DMS79 (cell line): ENCODE results near the gene KDM4C.
"Not testable (repeated sequence)": the region's sequence is repeated elsewhere in the genome, so short reads cannot be mapped to it uniquely, and the experiment has no call there.

Source experiments
- DNase-seq: peaks from one replicate; lab custom pipeline; 2025; lab: John Stamatoyannopoulos, UW

The KDM4C gene

GRCh38 chr9:7171396-7172153, 413.8 kb downstream of the KDM4C start:
- no peak for DNase-seq

- no peak for DNase-seq
These were observed 414.7 kb downstream of the KDM4C start for GRCh38 chr9:7172154-7173115.

- DNase-seq = no peak
These were observed 415.4 kb downstream of the KDM4C start for GRCh38 chr9:7173139-7173538.

GRCh38 chr9:7174301-7174700, 416.5 kb downstream of the KDM4C start:
- DNase-seq = no peak

GRCh38 chr9:7174884-7175283, 417.1 kb downstream of the KDM4C start:
- DNase-seq = no peak

- no peak for DNase-seq
These were observed 418.8 kb downstream of the KDM4C start for GRCh38 chr9:7176561-7176960.

GRCh38 chr9:7177383-7177782, 419.6 kb downstream of the KDM4C start:
- no peak for DNase-seq

GRCh38 chr9:7178729-7179128, 421.0 kb downstream of the KDM4C start:
- no peak for DNase-seq

GRCh38 chr9:7180247-7180646, 422.5 kb downstream of the KDM4C start:
- DNase-seq = no peak

GRCh38 chr9:7183139-7183538, 425.4 kb downstream of the KDM4C start:
- DNase-seq = not testable (repeated sequence)

- DNase-seq = no peak
These were observed 427.8 kb downstream of the KDM4C start for GRCh38 chr9:7185612-7186011.

GRCh38 chr9:7186175-7186574, 428.4 kb downstream of the KDM4C start:
- no peak for DNase-seq

- peak; percentile 43 for DNase-seq
These were observed 434.5 kb downstream of the KDM4C start for GRCh38 chr9:7192266-7192665.

- DNase-seq = no peak
These were observed 437.8 kb downstream of the KDM4C start for GRCh38 chr9:7195526-7195925.

- DNase-seq = no peak
These were observed 438.7 kb downstream of the KDM4C start for GRCh38 chr9:7196467-7196866.

GRCh38 chr9:7201196-7201595, 443.4 kb downstream of the KDM4C start:
- DNase-seq = no peak

GRCh38 chr9:7205806-7206205, 448.0 kb downstream of the KDM4C start:
- no peak for DNase-seq

- no peak for DNase-seq
These were observed 448.5 kb downstream of the KDM4C start for GRCh38 chr9:7206221-7206758.

GRCh38 chr9:7209016-7209715, 451.4 kb downstream of the KDM4C start:
- no peak for DNase-seq

GRCh38 chr9:7209990-7210389, 452.2 kb downstream of the KDM4C start:
- DNase-seq = no peak

- DNase-seq = peak; percentile 81
These were observed 453.3 kb downstream of the KDM4C start for GRCh38 chr9:7210854-7211637.
